ENCODE measurements around the gene SFRP5. TPM values are rescaled to one million over a fixed set of nuclear protein-coding genes. Genes with fewer than 3 reads are reported as not detected.

The SFRP5 gene
- total and polyA plus RNA-seq, 2 of the 13 experiments (the other 11 are each of a cell fraction or from before 2014, with no cell fraction given) = 0.32 to 1.7 TPM

DNA sequence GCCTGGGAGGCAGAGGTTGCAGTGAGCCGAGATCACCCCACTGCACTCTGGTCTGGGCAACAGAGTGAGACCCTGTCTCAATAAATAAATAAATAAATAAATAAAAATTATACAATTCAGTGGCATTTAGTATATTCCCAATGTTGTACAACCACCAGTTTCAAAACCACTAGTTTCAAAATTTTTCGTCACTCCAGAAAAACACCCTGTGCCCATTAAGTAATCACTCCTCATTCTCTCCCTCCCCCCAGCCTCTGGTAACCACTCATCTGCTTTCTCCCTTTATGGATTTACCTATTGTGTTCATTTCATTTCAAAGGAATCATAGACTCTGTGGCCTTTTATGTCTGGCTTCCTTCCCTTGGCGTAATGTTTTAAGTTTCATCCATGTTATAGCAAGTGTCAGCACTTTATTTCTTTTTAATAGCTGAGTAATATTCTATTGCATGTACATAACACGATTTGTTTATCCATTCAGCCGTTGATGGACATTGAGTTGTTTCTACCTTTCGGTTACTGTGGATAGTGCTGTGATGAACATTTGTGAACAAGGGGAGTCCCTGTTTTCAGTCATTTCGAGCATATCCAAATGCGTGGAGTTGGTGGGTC, 48.4 kb upstream of the SFRP5 start:
- H4K20me1 ChIP-seq (ENCODE audit: insufficient read depth, low read length) = no peaks in the 10 kb centered on the region
- no peak overlapping the region for H2AFZ ChIP-seq (ENCODE audit: low read length)
- whole genome bisulfite sequencing (ENCODE audit: low lambda C conversion rate) = 15% methylated on average over 8 of the region's 8 CpGs
- no peak overlapping the region for H3K9ac ChIP-seq (ENCODE audit: insufficient read depth, low read depth, low read length)
- ChIA-PET CTCF (ENCODE audit: low intra/inter-chr PET ratio, low total read pairs) (no interaction called here), POLR2A (no interaction called here)
- no peaks in the 10 kb centered on the region for H3K79me2 ChIP-seq (ENCODE audit: insufficient read depth, low read length)
- in situ Hi-C loops (cut with HindIII; ENCODE audit: extremely low pct_ligation_motif_present, low pct_unique_long_range_greater_than_20kb) = no loop called here
- H3K4me3 ChIP-seq (replicated peaks in 1 of 3; ENCODE audit: insufficient read depth in 1 of 3, low read depth in 2 of 3, low read length in 3 of 3) = no peak overlapping the region
- intact Hi-C loops (cut with micrococcal nuclease; ENCODE audit: unreplicated experiment) = no loop called here
- H3K9me3 ChIP-seq (ENCODE audit: low read length) = no peaks in the 10 kb centered on the region
- H3K4me2 ChIP-seq (ENCODE audit: low read depth, low read length) = no peak overlapping the region
- H3K27ac ChIP-seq (ENCODE audit: extremely low read length, insufficient read depth, low read length) = no peak overlapping the region
- H3K36me3 ChIP-seq (replicated peaks in 1 of 2; ENCODE audit: control insufficient read depth in 1 of 2, insufficient read depth in 2 of 2, low read length in 2 of 2) = no peaks in the 10 kb centered on the region
- TF ChIP-seq MAFK (conservative IDR thresholded peaks at IDR 0.05 in 1 of 2, IDR thresholded peaks at IDR 0.05 in 1 of 2; ENCODE audit: low read length in 2 of 2) (peak; percentile 39 to 59; a peak in 3 of 4 replicates), ZNF558 (CRISPR knock-in tag; IDR thresholded peaks at IDR 0.05; ENCODE audit: borderline replicate concordance) (no peak), MAFF (IDR thresholded peaks at IDR 0.05; ENCODE audit: low read depth, low read length) (peak; percentile 50; the same call in 1 of the 2 replicates), NR2F2 (IDR thresholded peaks at IDR 0.05; ENCODE audit: borderline replicate concordance, low read depth) (no peak), ZFP62 (CRISPR knock-in tag; IDR thresholded peaks at IDR 0.05) (no peak)
- TF ChIP-seq, protein P1, sequence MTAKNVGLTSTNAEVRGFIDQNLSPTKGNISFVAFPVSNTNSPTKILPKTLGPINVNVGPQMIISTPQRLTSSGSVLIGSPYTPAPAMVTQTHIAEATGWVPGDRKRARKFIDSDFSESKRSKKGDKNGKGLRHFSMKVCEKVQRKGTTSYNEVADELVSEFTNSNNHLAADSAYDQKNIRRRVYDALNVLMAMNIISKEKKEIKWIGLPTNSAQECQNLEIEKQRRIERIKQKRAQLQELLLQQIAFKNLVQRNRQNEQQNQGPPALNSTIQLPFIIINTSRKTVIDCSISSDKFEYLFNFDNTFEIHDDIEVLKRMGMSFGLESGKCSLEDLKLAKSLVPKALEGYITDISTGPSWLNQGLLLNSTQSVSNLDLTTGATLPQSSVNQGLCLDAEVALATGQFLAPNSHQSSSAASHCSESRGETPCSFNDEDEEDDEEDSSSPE (CRISPR knock-in tag; IDR thresholded peaks at IDR 0.05) = no peak
- TF ChIP-seq, protein P2, sequence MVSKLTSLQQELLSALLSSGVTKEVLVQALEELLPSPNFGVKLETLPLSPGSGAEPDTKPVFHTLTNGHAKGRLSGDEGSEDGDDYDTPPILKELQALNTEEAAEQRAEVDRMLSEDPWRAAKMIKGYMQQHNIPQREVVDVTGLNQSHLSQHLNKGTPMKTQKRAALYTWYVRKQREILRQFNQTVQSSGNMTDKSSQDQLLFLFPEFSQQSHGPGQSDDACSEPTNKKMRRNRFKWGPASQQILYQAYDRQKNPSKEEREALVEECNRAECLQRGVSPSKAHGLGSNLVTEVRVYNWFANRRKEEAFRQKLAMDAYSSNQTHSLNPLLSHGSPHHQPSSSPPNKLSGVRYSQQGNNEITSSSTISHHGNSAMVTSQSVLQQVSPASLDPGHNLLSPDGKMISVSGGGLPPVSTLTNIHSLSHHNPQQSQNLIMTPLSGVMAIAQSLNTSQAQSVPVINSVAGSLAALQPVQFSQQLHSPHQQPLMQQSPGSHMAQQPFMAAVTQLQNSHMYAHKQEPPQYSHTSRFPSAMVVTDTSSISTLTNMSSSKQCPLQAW (CRISPR knock-in tag; IDR thresholded peaks at IDR 0.05) = no peak
- no peaks in the 10 kb centered on the region for H3K4me1 ChIP-seq (ENCODE audit: insufficient read depth, low read length)
- FAIRE-seq (no peak), DNase-seq (ENCODE audit: low spot score) (no peak), ATAC-seq (no peak)
- peaks cover 6 to 47% of the 10 kb centered on the region in 2 experiments; a peak in 4 of 5 replicates for H3K27me3 ChIP-seq (ENCODE audit: control insufficient read depth in 1 of 2, insufficient read depth in 2 of 2, low read length in 2 of 2)
- no TSS peak for BruUV-seq (replicated peaks)
